Umbilical cord (tissue), 2 donors: ENCODE results near the gene ITGAE. TPM values are rescaled to one million over a fixed set of nuclear protein-coding genes. Genes with fewer than 3 reads are reported as not detected.

ENCODE experiments used
- DNase-seq: peaks from one replicate; pipeline ENCODE4 v3.0.0-alpha.2; 2015; ENCODE audit warnings: low spot score
- total RNA-seq: library from RNA; depleted of rRNA; stranded (reverse); fragments of >200 nt; gene quantifications from one replicate; pipeline ENCODE4 v1.2.3, GENCODE V29; 2014; ENCODE audit warnings: low replicate concordance; ENCODE audit not compliant: insufficient read depth

Gene ITGAE
- total RNA-seq, 1 donor from 2014 or later: 0.48 TPM

- no peak for DNase-seq
These were observed 105.1 kb downstream of the ITGAE start, which contains the start of gene P2RX5 for GRCh38 chr17:3695723-3696411. Gene P2RX5 (minus strand): TSS chr17:3696155. CDS start chr17:3696005, 150 bp downstream.

GRCh38 chr17:3695129-3695722, 105.8 kb downstream of the ITGAE start:
- no peak for DNase-seq

- no peak for DNase-seq
These were observed 107.2 kb downstream of the ITGAE start for GRCh38 chr17:3693829-3694231.

GRCh38 chr17:3693141-3693540, 107.8 kb downstream of the ITGAE start:
- no peak for DNase-seq

GRCh38 chr17:3692346-3692745, 108.6 kb downstream of the ITGAE start:
- DNase-seq: no peak

- no peak for DNase-seq
These were observed 109.3 kb downstream of the ITGAE start for GRCh38 chr17:3691617-3692067.

- DNase-seq: no peak
These were observed 110.8 kb downstream of the ITGAE start for GRCh38 chr17:3690094-3690715.

- no peak for DNase-seq
These were observed 111.5 kb downstream of the ITGAE start for GRCh38 chr17:3689262-3690093.

- DNase-seq: no peak
These were observed 112.1 kb downstream of the ITGAE start for GRCh38 chr17:3688852-3689261.

- DNase-seq: no peak
These were observed 112.9 kb downstream of the ITGAE start for GRCh38 chr17:3688027-3688553.

GRCh38 chr17:3685174-3685573, 115.8 kb downstream of the ITGAE start:
- no peak for DNase-seq

- no peak for DNase-seq
These were observed 117.9 kb downstream of the ITGAE start for GRCh38 chr17:3683054-3683511.

- DNase-seq: no peak
These were observed 119.0 kb downstream of the ITGAE start for GRCh38 chr17:3682033-3682432.

GRCh38 chr17:3681565-3681964, 119.4 kb downstream of the ITGAE start:
- DNase-seq: no peak

GRCh38 chr17:3681057-3681456, 119.9 kb downstream of the ITGAE start:
- DNase-seq: no peak

- no peak for DNase-seq
These were observed 121.4 kb downstream of the ITGAE start for GRCh38 chr17:3679531-3680126.

- DNase-seq: no peak
These were observed 122.0 kb downstream of the ITGAE start for GRCh38 chr17:3678821-3679530.

GRCh38 chr17:3678095-3678820, 122.7 kb downstream of the ITGAE start:
- DNase-seq: no peak

GRCh38 chr17:3675886-3676285, 125.1 kb downstream of the ITGAE start:
- no peak for DNase-seq

GRCh38 chr17:3672571-3672970, 128.4 kb downstream of the ITGAE start:
- no peak for DNase-seq
